Sigmoid colon (tissue), 4 donors: ENCODE data around the gene LEAP2.

ENCODE experiments used
- EP300 ChIP-seq, 4 donors: sonication (generic); formaldehyde crosslinking; IDR thresholded peaks; one replicate each; pipeline ENCODE4 v1.6.1; 2017; ENCODE audit warnings: antibody characterized with exemption in 4 of 4
- POLR2A ChIP-seq, 2 donors: fragments of 450-650 bp; IDR thresholded peaks; one replicate each; pipeline ENCODE4 v1.6.1; 2016; ENCODE audit warnings: antibody characterized with exemption in 2 of 2, mild to moderate bottlenecking in 2 of 2, moderate library complexity in 2 of 2
- POLR2AphosphoS5 ChIP-seq, 4 donors: sonication (generic); formaldehyde crosslinking; IDR thresholded peaks; one replicate each; pipeline ENCODE4 v1.6.1; 2017; ENCODE audit warnings: antibody characterized with exemption in 4 of 4
- TF ChIP-seq, protein P1 (sequence below), 4 experiments: fragments of 450-650 bp in 3 of 4; fragments of 200-600 bp in 1 of 4; IDR thresholded peaks; one replicate each; pipeline ENCODE4 v1.5.1; 2016 to 2019; ENCODE audit warnings: antibody characterized with exemption in 4 of 4, mild to moderate bottlenecking in 3 of 4, moderate library complexity in 2 of 4

GRCh38 chr5:132868754-132869153 lies 4.7 kb upstream of the LEAP2 start:
- TF ChIP-seq, protein P1, sequence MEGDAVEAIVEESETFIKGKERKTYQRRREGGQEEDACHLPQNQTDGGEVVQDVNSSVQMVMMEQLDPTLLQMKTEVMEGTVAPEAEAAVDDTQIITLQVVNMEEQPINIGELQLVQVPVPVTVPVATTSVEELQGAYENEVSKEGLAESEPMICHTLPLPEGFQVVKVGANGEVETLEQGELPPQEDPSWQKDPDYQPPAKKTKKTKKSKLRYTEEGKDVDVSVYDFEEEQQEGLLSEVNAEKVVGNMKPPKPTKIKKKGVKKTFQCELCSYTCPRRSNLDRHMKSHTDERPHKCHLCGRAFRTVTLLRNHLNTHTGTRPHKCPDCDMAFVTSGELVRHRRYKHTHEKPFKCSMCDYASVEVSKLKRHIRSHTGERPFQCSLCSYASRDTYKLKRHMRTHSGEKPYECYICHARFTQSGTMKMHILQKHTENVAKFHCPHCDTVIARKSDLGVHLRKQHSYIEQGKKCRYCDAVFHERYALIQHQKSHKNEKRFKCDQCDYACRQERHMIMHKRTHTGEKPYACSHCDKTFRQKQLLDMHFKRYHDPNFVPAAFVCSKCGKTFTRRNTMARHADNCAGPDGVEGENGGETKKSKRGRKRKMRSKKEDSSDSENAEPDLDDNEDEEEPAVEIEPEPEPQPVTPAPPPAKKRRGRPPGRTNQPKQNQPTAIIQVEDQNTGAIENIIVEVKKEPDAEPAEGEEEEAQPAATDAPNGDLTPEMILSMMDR (IDR thresholded peaks at IDR 0.05), result no peak
- TF ChIP-seq POLR2A (IDR thresholded peaks at IDR 0.05) (no peak), EP300 (IDR thresholded peaks at IDR 0.05) (no peak), POLR2AphosphoS5 (IDR thresholded peaks at IDR 0.05) (no peak)
